AG04449 (cell line): ENCODE results near the gene TBX15.
"Not testable (repeated sequence)": the region's sequence is repeated elsewhere in the genome, so short reads cannot be mapped to it uniquely, and the experiment has no call there.

Source experiments
- CTCF ChIA-PET: fragments of 350-600 bp; formaldehyde crosslinking; extraction: SDS; loops from one replicate; lab custom pipeline; 2021; ENCODE audit warnings: antibody characterized with exemption; lab: Yijun Ruan, JAX
- POLR2A ChIA-PET: fragments of 400-600, 350-600 bp; formaldehyde crosslinking; extraction: SDS; loops from one replicate; lab custom pipeline; 2020; ENCODE audit warnings: antibody characterized with exemption, inconsistent platforms; lab: Yijun Ruan, JAX
- DNase-seq: peaks from one replicate; pipeline ENCODE4 v3.0.0-alpha.2; 2010; ENCODE audit warnings: low read depth, low spot score
- H3K4me3 ChIP-seq: 2 replicates; pipeline ENCODE4 v1.5.1; 2011; ENCODE audit warnings: low read depth, mild to moderate bottlenecking, control low read depth, low read length
- TF ChIP-seq, protein P1 (sequence below): IDR thresholded peaks from one replicate; pipeline ENCODE4 v1.5.1; 2011; ENCODE audit warnings: mild to moderate bottlenecking, moderate library complexity, low read length, control low read depth, inconsistent platforms; ENCODE audit not compliant: insufficient read depth; ENCODE audit errors: missing control alignments

The TBX15 gene

DNA sequence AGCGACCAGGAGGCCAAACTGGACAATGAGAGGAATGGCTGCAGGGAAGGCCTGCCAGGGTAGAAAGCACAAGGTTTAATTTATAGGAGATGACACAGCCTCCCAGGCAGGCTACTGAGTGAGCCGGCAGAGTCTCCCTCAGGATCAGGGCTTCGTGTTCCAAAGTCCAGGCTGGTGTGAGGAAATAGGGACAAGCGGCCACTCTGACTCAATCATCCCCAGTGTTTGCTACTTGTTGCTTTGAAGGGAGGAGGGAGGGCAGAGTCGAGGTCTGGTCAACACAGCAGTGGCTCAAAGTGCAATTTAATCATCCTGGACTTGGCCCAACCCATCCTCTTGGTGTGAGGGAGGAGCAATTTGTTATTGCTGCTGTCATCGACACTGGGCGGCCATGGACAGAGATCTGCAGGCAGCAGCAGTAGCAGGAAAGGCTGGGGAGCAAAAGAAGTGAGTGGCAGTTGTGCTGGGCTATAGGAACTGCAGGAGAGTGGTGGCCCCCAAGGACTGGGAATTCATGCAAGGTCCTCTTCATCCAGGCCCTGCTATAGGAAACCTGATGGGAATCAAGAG is 27.5 kb downstream of the TBX15 start:
- ChIA-PET CTCF (interaction anchor here (0.8 kb wide), 1 partner anchor 8 kb away, joined by 3 read pairs; no protein-coding TSS in a partner anchor), POLR2A (no interaction called here)

DNA sequence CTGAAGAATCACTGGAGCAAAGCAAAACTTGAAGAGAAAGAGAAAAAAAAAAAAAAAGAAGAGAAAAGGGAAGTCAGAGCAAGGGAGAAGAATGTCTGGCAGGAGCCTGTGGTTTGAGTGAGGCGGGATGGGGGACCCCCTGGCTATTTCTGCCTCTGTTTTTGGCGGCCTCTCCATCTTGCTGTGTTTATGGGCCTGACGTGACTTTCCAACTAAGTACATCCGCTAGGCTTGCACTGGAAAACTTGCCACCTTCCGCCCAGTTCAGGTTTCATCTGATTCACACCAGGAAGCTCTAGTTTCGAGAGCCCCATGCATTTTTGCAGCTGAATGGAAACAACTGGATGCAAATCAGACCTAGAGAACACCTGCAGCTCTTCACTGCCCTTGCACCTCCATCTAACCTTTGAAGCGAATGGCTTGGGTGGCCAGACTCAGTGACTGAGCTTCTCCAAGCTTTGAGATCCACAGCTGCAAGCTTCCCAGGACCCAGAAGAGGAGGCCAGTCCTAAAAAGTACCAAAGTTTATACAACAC is 28.0 kb downstream of the TBX15 start:
- no peak for DNase-seq
- H3K4me3 ChIP-seq = no peak overlapping the region
- ChIA-PET POLR2A (interaction anchor here (1.0 kb wide), 1 partner anchor 9 kb away, joined by 3 read pairs; no protein-coding TSS in a partner anchor), CTCF (no interaction called here)
- TF ChIP-seq, protein P1, sequence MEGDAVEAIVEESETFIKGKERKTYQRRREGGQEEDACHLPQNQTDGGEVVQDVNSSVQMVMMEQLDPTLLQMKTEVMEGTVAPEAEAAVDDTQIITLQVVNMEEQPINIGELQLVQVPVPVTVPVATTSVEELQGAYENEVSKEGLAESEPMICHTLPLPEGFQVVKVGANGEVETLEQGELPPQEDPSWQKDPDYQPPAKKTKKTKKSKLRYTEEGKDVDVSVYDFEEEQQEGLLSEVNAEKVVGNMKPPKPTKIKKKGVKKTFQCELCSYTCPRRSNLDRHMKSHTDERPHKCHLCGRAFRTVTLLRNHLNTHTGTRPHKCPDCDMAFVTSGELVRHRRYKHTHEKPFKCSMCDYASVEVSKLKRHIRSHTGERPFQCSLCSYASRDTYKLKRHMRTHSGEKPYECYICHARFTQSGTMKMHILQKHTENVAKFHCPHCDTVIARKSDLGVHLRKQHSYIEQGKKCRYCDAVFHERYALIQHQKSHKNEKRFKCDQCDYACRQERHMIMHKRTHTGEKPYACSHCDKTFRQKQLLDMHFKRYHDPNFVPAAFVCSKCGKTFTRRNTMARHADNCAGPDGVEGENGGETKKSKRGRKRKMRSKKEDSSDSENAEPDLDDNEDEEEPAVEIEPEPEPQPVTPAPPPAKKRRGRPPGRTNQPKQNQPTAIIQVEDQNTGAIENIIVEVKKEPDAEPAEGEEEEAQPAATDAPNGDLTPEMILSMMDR = no peak

More for the DNA sequence above, 27.5 kb downstream of the TBX15 start:
- TF ChIP-seq, protein P1 = no peak
- no peak for DNase-seq
- H3K4me3 ChIP-seq = no peak overlapping the region

DNA sequence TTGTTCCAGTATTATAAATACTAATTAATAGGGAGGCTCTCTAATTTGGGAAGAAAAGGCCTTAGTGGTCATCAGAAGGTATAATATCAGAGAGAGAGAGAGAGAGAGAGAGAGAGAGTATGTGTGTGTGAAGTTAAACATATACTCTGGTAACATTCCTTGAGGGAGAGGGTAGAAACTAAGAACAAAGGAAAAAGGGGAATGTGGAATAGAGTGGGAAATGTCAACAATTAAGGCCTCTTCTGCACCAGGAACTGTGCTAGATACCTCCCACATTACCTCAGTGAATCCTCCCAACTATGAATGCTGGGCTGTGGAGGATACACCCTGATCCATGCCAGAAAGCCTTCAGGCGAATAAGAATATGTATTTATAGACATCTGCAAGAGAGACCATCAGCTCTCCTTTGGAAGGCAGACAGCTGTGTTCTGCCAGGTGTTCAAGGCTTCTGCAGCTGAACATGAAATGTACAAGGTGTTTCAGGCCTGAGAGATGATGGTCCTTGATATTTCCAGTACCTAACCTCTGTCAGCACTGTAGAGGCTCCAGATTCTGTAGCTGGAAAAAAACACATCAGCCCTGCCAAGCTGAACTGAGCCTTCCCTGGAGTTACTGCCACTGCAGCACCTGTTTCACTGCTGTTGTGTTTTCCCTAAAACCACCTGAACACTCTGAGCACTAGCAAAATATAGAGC is 29.1 kb downstream of the TBX15 start:
- no peak for DNase-seq
- CTCF ChIA-PET = no interaction called here

DNA sequence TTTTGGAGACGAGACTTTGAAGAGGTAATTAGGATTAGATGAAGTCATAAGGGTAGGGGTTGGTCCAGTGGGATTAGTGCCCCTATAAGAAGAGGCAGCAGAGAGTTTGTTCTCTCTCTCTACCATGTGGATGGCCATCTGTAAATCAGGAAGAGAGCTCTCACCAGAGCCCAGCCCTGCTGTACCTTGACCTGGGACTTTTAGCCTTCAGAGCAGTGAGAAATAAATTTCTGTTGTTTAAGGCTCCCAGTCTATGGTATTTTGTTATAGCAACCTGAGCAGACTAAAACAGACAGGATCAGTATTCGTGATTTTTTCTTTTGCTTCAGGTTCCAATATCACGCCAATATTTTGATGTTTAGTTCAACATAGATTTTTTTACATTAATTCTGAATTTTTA is 30.0 kb downstream of the TBX15 start:
- ChIA-PET CTCF (no interaction called here), POLR2A (no interaction called here)
- no peak for DNase-seq
- no peak overlapping the region for H3K4me3 ChIP-seq
- TF ChIP-seq, protein P1 = no peak

More for the DNA sequence above, 29.1 kb downstream of the TBX15 start:
- POLR2A ChIA-PET = interaction anchor here (1.0 kb wide), 1 partner anchor 8 kb away, joined by 3 read pairs; no protein-coding TSS in a partner anchor
- TF ChIP-seq, protein P1 = no peak
- H3K4me3 ChIP-seq = no peak overlapping the region

DNA sequence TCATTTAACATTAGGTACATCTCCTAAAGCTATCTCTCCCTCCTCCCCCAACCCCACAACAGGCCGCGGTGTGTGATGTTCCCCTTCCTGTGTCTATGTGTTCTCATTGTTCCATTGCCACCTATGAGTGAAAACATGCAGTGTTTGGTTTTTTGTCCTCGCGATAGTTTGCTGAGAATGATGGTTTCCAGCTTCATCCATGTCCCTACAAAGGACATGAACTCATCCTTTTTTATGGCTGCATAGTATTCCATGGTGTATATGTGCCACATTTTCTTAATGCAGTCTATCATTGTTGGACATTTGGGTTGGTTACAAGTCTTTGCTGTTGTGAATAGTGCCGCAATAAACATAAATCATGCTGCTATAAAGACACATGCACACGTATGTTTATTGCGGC is 30.6 kb downstream of the TBX15 start:
- CTCF ChIA-PET, DNase-seq, H3K4me3 ChIP-seq, POLR2A ChIA-PET: not testable (repeated sequence)

DNA sequence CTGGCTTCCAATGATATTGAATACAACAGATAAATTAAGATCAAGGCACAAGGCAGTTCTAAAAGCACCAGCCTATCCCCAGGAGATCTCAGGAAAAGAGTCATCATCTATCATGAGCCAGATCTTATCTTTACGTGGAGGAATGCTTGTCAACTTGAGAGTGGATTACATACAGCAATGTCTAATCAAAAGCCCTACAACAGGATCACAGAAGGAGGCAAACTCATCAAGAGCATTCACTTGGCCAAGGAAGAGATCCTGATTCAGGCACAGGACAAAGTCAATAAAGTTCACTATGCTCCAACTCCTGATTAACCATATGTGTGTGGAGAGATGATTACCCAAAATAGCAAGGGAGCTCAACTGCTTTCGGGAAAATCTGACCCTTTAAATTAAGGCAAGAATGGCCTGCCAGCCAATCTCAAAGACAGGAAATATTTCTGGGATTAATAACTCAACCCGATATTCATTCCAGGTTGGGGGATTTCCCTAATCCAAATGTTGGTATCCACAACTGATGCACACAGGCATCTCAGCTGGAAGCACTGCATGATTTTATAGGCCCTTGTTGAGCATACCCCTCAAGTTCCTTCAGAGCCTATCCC is 33.7 kb downstream of the TBX15 start:
- no peak overlapping the region for H3K4me3 ChIP-seq
- POLR2A ChIA-PET = interaction anchor here (0.7 kb wide), 1 partner anchor 31 kb away, joined by 4 read pairs; no protein-coding TSS in a partner anchor
- TF ChIP-seq, protein P1 = no peak
- no peak for DNase-seq
- CTCF ChIA-PET = interaction anchor here (0.8 to 1.0 kb wide), 2 partner anchors 12 to 324 kb away, joined by 3 read pairs; no protein-coding TSS in a partner anchor
